Ramos (cell line): Measurements from ENCODE around the gene RUNX2.

Source experiments
- in situ Hi-C: fragments of 300-500 bp; cut with MboI; formaldehyde crosslinking; loops from one replicate; pipeline ENCODE4 v1.14.3; 2022; ENCODE audit warnings: low sequenced_read_pairs; ENCODE audit not compliant: unreplicated experiment

Gene RUNX2

DNA sequence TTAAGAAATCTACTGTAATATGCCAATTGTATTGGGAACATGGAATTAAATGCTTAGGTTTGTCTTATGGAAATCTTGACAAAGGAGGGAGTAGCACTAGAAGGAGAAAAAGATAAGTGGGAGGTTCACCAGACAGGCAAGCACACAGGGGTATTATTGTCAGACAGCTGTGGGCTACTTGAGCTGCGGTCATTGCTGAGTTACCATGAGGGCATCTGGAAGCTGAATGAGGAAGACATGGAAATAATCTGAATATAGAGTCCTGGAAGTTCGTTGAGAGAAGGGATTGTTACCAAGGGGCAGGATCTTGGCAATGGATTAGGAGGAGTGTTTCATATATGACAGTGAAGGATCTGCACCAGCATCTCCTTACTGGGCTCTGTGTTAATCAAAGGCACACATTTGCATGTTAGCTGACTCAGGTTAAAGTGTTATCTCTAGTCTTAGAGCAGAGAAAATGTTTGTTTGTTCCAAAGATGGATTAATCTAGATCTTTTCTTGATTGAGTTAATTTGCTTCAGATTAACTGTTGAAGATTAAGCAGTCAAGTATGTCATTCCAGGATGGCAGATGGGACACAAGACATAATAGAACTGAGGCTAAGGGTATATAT, 102.6 kb downstream of the RUNX2 start:
- in situ Hi-C loops, result no loop called here

DNA sequence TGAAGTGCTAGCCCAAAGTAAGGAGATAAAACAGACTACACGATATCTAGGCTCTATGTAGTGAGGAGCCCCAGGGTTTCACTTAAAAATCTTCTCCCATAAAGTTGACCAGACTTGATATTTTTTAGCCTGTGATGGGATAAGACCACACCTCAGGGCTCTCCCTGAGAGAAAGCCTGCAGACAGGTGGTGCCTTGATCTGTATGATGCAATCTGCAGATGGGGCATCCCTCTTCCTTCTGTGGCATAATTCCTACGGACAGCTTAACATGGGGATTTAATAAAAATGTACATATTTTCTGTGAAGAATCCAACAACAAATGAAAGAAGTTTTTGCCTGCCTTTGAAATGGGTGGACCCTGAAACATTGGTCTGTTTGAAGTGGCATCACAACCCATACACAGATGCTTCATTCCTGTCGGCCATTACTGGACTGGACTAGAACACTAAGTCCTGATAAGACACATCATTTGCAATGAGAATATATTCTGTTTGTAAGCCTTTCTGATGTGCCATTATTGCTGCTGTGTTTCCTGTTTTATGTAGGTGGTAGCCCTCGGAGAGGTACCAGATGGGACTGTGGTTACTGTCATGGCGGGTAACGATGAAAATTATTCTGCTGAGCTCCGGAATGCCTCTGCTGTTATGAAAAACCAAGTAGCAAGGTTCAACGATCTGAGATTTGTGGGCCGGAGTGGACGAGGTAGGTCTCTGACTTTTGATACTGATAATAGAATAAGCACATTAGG, 103.4 kb downstream of the RUNX2 start:
- in situ Hi-C loops, result no loop called here

DNA sequence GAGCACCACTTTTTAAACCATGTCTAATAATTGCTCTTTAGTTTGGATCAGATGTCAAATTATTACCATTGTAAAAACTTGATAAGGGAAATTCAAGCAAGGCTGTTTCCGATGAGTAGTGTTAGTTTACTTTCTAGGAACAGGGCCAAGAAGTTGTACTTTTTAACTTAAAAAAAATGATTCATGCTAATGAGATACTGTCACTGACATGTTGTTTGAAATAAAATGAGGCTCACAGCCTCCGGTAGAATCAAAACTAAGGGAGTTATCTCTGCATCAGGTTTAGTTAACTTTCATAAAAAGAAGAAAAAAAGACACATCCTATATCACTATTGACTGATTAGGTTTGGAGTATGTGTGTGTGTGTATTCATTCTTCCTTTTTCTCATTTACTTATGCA, 104.8 kb downstream of the RUNX2 start:
- in situ Hi-C loops, result no loop called here

DNA sequence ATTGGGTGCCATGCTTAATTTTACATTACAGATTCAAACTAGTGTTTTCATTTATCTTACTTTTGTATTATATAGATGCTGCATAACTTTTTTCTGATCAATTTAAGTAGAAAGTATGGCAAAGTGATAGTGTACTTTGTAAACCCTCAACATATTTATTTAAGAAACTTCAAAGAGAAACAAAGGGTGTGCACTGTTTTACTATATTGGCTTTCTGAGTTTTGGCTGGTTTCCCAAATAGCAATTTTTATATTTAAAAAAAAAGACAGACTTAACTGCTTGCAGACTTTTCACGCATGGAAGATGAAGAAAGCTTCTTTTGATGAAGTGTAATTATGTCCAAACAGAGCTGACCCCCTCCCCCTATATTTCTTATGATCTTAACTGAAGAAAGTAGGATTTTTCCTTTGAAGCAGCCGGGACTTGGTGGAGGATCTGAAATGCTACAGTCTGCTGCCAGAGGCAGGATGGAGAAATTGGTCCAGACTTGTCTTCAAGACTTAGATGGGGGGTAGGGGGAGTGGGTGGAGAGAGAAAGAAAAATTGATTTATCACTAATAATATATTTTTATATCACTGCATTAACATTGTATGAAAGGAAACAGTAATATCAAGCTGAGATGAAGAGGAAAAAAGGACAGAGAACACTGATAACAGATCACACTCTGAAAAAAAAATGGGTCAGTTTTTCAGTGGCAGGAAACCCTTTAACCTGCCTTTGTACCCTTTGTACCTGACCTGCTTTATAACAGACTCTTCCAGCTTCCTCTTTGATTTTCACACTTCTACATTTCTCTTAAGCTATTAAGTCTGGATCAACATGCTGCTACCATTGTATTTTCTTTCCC, 105.6 kb downstream of the RUNX2 start:
- in situ Hi-C loops, result no loop called here

DNA sequence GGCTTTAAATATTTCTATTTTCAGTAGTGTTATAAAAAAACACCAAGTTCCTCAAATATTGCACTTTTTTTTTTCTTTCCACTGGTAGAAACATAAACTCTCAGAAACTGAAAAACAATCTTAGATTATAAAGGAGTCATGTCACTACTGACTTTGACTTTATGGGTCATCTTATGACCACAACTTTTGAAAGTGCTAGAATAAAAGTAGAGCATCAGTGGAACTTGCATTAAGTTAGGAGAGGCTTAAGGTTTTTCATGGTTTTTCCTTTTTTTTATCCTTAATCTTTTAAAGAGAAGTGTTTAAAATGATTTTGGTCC, 106.2 kb downstream of the RUNX2 start:
- in situ Hi-C loops, result no loop called here

DNA sequence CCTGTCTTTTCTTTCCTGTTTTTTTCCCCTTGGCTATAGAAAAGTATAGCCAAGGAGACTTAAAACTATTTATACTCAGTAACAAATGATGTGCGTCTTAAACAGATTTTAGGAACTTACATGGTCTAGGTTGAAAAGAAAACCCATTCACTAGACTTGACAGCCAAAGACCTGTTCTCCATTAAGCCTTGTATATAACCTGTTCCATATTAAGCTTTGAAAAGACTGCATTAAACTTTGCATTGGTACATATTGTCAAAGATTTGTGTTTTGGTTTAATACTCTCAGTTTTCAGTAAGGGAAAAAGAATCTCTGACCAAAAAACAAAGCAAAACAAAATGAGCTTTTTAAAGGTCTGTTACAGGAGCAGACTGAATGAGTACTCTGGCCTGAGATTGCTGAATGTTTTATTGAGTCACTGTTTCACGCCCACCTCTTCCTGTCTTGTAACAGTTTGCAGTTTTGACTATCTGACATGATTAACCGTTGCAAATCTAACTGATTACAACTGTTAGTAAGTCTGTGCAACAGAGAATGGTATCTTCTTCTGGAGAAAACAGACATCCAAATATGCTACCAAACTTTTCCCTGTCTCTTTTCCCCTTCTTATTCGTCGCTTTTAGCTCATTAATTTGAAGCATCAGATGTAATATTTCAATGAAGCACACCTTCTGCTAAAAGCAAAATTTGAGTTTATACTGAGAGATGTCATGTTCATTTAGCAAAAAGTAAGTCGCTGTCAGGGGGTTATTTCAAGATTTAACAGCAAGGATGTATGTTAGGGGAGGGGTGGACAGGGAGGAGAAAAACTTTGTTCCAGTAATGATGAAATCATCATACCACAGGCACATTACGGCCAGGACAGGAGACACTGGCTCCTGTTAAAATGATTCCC, 108.7 kb downstream of the RUNX2 start:
- in situ Hi-C loops, result no loop called here

DNA sequence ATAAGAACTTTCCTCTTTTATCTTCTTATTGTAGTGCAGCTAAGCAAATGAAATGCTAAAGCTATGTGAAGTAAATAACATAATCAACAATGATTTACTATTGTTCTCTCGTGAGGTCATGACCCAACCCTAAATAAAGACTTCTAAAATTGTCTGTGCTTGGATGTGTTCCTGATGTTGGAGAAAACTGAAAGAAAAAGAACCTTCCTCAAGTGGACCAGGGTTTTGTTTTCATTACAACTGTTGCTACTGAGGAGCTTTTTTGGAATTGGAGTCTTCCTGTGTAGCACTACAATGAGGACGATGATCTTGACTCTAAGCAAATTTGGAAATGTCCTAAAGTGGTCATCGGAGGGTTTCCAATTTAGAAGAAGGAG, 109.3 kb downstream of the RUNX2 start:
- in situ Hi-C loops, result no loop called here

DNA sequence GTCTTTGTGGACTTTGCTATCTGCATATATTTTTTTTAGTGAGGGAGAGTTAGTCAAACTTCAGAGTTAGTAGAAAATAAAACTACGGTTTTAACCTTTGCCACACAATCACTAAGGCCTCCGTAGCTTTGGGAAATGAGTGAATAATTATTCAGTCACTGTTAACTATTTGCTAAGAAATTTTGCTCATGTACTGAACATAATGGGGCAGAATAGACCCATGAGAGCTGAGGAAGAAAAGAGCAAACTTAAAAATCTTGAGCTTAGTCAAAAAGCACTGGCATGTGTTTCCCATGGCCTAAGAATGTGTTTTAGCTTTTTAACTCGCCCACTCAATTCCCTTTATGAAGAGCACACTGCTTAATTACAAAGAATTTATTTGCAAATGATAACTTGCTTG, 110.0 kb downstream of the RUNX2 start:
- in situ Hi-C loops, result no loop called here

DNA sequence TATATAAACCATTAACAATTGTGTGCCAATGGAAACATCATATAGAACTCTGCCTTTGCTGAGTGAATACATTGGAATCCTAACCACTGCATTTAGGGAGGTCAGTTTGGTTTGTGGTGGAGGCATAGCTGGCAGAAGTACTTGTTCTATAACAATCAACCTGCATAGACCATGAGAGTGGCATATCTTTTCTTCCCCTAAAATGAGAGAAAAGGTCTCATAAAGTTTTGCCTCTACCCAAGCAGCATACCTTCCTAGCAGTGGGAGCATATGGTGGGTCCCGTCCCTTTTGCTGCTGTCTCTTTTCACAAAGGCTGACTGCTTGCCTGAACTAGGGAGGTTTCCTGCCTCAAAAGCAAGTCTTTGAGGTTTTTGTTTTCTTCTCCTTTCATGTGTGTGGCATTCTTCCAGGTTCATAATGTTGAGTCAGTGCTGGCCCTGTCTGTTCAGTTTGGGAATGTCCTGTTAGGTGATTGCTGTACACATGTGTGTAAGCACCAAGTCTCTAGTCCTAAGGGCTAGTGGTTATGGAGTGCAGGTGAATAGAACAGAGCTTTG, 110.8 kb downstream of the RUNX2 start:
- in situ Hi-C loops, result no loop called here

DNA sequence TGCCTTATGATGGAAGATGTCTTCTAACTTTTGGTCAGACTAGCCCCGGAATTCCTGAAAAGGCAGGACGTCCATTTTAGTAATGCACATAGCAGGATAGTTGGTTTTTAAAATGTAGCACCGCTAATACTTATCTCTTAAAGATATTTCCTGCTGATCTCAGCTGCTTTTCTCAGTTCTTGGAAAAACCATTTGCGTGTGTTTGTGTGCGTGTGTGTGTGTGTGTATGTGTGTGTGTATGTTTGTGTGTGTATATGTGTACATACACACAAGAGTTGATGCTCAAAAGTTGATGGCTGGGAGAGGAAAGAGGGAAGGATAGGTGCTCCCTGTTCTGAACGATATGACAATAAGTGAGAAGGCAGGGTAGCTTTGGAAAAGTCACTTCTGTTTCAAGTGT, 111.3 kb downstream of the RUNX2 start:
- in situ Hi-C loops, result no loop called here

DNA sequence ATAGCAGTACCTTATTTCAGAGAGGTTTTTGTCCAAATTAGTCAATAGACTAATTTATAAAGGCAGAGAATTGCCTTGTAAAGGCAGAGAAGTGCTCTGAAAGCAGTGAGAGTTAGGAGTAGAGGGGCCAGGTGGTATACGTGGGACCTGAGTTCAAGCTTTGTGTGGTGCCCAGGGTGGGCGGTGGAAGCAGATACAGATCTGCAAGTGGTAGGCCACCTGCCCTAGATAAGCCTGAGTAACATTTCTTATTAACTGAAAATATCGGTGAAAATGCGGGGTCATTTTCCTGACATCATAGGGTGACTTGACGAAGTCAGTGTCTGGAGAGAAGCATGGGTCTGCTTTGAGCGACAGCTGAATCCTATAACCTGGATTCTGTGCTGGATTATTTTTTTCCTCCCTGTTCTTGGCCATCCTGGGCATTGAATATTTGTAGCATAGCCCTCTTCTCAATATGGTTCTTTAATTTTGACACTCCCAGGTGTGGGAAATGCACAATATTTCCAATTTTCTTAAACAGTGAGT, 111.8 kb downstream of the RUNX2 start:
- in situ Hi-C loops, result no loop called here

DNA sequence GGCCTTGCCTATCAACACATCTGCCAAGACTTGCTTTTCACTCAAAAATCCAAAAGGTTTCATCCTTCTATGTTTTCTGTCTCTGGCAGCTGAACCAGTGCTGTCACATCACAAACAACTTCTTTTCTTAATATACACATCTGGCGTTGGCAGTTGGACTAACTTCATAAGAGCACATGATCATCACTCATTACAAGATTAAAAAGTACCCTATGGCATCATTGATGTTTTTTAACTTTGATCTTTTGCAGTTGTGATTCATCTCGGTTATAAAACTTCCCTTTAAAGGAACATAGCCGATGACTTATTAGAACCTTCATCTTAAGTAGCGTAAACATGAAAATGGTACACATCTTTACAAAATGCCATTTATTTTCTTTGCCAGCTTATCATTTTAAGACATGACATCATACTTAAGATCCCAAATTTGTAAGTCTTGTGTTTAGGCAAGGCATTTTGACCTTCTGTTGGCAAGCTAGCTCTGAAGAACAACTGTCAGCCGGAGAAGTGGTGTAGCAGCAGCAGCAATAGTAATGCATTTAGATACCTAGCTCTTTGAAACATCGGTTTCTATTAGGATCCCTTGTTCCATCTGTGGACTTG, 113.8 kb downstream of the RUNX2 start:
- in situ Hi-C loops, result no loop called here

DNA sequence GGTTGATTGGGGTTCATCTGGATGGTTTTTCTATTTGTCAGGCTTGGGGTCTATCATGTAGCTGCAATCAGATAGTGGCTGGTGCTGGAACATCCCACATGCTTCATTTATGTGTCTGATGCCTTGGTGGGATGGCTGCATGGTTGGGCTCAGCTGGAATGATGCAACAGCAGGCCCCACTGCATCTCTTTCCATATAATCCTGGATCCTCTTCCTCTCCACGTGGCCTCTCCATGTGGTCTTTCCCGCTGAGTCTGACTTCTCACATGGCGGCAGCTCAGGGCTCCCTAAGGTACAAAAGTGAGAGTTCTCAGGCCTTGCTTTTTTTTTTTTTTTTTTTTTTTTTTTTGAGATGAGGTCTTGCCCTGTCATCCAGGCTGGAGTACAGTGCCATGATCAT, 114.6 kb downstream of the RUNX2 start:
- in situ Hi-C loops, result no loop called here

DNA sequence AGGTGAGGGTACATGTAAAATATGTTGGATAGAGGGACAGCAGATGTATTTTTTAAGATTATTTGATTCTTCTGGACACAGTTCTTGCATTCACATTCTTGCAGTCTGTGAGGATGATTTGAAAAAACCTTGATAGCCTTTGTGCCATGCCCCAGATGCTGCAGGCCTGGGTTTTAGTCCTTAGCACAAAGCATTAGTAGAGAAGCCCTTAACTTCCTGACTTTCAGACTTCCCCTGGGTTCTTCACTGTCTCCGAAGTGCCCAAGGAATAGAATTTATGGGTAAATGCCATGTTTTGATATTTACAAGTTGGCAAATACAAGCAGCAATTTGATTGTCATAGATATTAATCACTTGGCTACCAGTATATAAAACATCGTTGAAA, 117.2 kb downstream of the RUNX2 start:
- in situ Hi-C loops, result no loop called here

DNA sequence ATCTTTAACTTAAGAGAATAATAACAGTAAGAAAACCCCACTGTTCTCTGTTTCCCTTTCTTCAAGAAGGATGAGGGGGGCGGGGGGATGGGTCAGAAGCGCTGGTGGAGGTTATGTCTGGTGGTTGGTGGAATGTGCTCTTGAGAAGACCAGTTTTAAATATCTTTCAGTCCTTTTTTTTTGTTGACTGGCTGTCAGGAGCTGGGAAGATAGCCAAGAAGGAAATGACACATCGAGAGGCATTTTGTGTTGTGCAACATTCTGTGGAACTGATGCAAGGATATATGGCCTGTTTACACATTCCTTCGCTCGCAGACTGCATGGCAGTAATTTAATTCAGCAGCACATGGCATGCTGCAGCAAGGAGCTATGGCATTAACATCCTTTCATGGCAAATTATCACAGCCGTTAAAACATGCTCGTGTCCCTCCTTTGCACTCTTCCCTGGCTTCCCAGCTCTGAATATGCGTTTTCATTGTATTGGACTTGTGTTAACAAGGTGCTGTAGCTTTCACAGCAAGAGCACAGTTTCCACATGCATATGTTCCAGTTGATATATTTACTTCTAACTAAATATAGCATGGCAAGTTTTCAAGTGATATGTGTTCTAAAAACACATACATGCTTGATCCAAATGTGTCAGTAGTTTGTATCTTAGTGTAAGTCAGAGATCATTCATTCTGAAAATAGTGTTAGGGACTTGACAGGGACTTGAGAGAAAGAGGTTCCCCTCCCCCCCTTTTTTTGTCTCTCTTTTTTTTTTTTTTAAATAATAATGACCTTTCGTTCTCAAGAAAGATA, 117.8 kb downstream of the RUNX2 start:
- in situ Hi-C loops, result no loop called here

DNA sequence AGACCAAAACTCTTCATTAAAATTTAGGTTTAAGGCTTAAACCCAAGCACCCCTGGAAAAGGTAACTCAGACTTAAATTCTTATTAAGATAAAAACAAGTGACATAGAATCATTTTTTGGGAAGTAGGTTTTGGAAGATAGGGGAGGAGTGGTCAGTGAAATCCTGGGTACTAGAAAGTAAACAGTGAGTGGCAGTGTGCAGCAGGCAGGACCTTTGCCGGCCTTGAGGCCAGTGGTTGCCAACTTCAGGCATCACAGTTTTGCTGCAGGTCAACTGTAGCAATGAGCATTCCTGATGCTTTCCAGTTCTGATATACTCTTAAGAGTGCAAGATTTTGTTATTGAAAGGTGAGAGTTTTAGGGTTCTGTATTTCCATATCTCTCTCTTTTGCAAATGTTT, 118.9 kb downstream of the RUNX2 start:
- in situ Hi-C loops, result no loop called here

DNA sequence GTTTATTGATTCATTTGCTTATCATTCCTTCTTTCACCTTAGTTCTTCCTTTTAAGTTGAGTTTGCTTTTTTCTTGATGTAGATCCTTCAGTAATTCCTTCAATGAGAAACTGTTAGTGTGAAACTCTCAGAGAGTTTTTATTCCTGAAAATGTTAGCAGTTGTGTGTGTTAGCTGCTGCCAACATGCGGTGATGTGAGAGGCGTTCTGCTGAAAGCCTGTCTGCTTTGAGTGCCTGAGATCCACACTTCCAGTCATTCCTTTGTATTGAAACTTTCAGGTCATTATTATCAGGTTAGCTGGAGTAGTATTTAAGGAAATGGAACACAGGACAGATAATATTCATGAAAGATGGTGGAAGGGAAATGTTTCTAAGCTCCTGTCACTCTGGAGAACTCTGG, 119.6 kb downstream of the RUNX2 start:
- in situ Hi-C loops, result no loop called here

DNA sequence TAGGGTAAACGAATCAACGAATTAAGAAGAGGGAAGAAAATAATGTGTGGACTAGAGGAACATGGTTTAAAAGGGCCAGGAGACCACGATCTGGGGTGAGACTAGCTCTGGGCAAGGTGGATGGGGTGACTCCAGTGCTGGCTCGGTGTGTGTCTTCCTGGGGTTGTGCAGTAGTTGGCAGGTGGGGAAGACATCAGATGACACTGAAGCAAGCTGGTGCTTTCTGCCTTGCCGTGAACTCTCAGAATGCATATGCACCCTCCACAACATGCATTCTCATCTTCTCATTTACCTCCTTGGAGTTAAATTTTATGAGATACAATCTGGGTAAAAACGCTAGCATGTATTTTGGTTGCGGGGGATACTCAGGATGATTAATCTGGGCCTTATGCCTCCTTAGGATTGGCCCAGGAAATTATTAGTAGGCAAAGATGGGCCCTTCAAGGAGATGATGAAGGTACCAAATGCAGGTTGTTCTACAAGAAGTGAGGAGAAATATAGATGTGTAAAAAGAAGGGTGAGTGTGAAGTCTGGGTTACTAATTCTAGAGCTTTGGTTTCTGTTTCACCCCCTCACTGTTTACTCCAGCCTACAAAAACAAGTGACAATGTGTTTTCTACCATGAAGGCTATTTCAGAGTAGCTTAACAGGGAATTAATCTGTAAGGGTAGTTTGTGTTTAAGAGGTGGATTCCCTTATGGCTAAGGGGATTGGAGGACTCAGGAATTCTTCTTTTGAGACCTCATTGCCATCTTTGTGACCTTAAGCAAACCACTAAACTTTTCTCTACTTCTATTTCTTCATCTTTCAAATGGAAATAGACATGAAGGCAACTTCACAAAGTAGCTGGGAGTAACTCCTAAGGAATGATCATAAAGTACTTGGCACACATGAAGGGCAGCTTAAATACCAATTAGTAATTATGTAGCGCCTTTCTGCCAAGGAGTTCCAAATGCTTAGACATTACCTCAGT, 120.6 kb downstream of the RUNX2 start:
- in situ Hi-C loops, result no loop called here
